ENCODE results near the gene TPCN2. TPM values are rescaled to one million over a fixed set of nuclear protein-coding genes. Genes with fewer than 3 reads are reported as not detected.

TPCN2 gene
- total RNA-seq, 1 donor from 2014 or later = 19.1 TPM

- intact Hi-C loops (cut with micrococcal nuclease) = no loop called here
- no peaks in the 10 kb centered on the region for H3K27me3 Mint-ChIP-seq (ENCODE audit: low read depth)
- H3K4me1 Mint-ChIP-seq (ENCODE audit: low read depth) = peaks cover 6% of the 10 kb centered on the region
- no peak overlapping the region for H3K27ac Mint-ChIP-seq
- no peak for DNase-seq (ENCODE audit: low spot score)
- no peak overlapping the region for H3K4me3 Mint-ChIP-seq (ENCODE audit: low read depth)
- no peaks in the 10 kb centered on the region for H3K36me3 Mint-ChIP-seq (ENCODE audit: low read depth)
- H3K9me3 Mint-ChIP-seq = no peaks in the 10 kb centered on the region
These were observed 12.8 kb upstream of the TPCN2 start for GRCh38 chr11:69035946-69036340.

GRCh38 chr11:69037074-69037473, 11.7 kb upstream of the TPCN2 start:
- intact Hi-C loops (cut with micrococcal nuclease) = no loop called here
- H3K9me3 Mint-ChIP-seq = no peaks in the 10 kb centered on the region
- no peaks in the 10 kb centered on the region for H3K36me3 Mint-ChIP-seq (ENCODE audit: low read depth)
- no peak overlapping the region for H3K4me3 Mint-ChIP-seq (ENCODE audit: low read depth)
- H3K4me1 Mint-ChIP-seq (ENCODE audit: low read depth) = peaks cover 10% of the 10 kb centered on the region
- no peak overlapping the region for H3K27ac Mint-ChIP-seq
- no peaks in the 10 kb centered on the region for H3K27me3 Mint-ChIP-seq (ENCODE audit: low read depth)
- DNase-seq (ENCODE audit: low spot score) = no peak

- H3K4me1 Mint-ChIP-seq (ENCODE audit: low read depth) = peaks cover 10% of the 10 kb centered on the region
- DNase-seq (ENCODE audit: low spot score) = no peak
- intact Hi-C loops (cut with micrococcal nuclease) = no loop called here
- no peaks in the 10 kb centered on the region for H3K36me3 Mint-ChIP-seq (ENCODE audit: low read depth)
- H3K4me3 Mint-ChIP-seq (ENCODE audit: low read depth) = no peak overlapping the region
- peaks cover under 1% of the 10 kb centered on the region for H3K27me3 Mint-ChIP-seq (ENCODE audit: low read depth)
- no peaks in the 10 kb centered on the region for H3K9me3 Mint-ChIP-seq
- no peak overlapping the region for H3K27ac Mint-ChIP-seq
These were observed 11.2 kb upstream of the TPCN2 start for GRCh38 chr11:69037544-69037943.

- no peak overlapping the region for H3K27ac Mint-ChIP-seq
- no peaks in the 10 kb centered on the region for H3K9me3 Mint-ChIP-seq
- H3K27me3 Mint-ChIP-seq (ENCODE audit: low read depth) = peaks cover 6% of the 10 kb centered on the region
- H3K4me3 Mint-ChIP-seq (ENCODE audit: low read depth) = no peak overlapping the region
- DNase-seq (ENCODE audit: low spot score) = no peak
- intact Hi-C loops (cut with micrococcal nuclease) = no loop called here
- no peaks in the 10 kb centered on the region for H3K36me3 Mint-ChIP-seq (ENCODE audit: low read depth)
- peaks cover 10% of the 10 kb centered on the region for H3K4me1 Mint-ChIP-seq (ENCODE audit: low read depth)
These were observed 9.2 kb upstream of the TPCN2 start for GRCh38 chr11:69039501-69039900.

GRCh38 chr11:69040051-69040450, 8.7 kb upstream of the TPCN2 start:
- intact Hi-C loops (cut with micrococcal nuclease) = no loop called here
- Mint-ChIP-seq H3K27me3 (ENCODE audit: low read depth) (peaks cover 7% of the 10 kb centered on the region), H3K4me1 (ENCODE audit: low read depth) (peaks cover 10% of the 10 kb centered on the region), H3K9me3 (no peaks in the 10 kb centered on the region), H3K36me3 (ENCODE audit: low read depth) (no peaks in the 10 kb centered on the region), H3K4me3 (ENCODE audit: low read depth) (no peak overlapping the region), H3K27ac (no peak overlapping the region)
- no peak for DNase-seq (ENCODE audit: low spot score)

GRCh38 chr11:69040581-69041260, 8.0 kb upstream of the TPCN2 start:
- H3K4me3 Mint-ChIP-seq (ENCODE audit: low read depth) = no peak overlapping the region
- no peaks in the 10 kb centered on the region for H3K36me3 Mint-ChIP-seq (ENCODE audit: low read depth)
- H3K27me3 Mint-ChIP-seq (ENCODE audit: low read depth) = peaks cover 8% of the 10 kb centered on the region
- intact Hi-C loops (cut with micrococcal nuclease) = no loop called here
- no peak overlapping the region for H3K27ac Mint-ChIP-seq
- no peaks in the 10 kb centered on the region for H3K9me3 Mint-ChIP-seq
- DNase-seq (ENCODE audit: low spot score) = no peak
- H3K4me1 Mint-ChIP-seq (ENCODE audit: low read depth) = peaks cover 10% of the 10 kb centered on the region

- DNase-seq (ENCODE audit: low spot score) = no peak
- no peak overlapping the region for H3K4me3 Mint-ChIP-seq (ENCODE audit: low read depth)
- peaks cover 15% of the 10 kb centered on the region for H3K27me3 Mint-ChIP-seq (ENCODE audit: low read depth)
- H3K27ac Mint-ChIP-seq = no peak overlapping the region
- H3K9me3 Mint-ChIP-seq = no peaks in the 10 kb centered on the region
- H3K36me3 Mint-ChIP-seq (ENCODE audit: low read depth) = no peaks in the 10 kb centered on the region
- peaks cover 10% of the 10 kb centered on the region for H3K4me1 Mint-ChIP-seq (ENCODE audit: low read depth)
- intact Hi-C loops (cut with micrococcal nuclease) = no loop called here
These were observed 7.2 kb upstream of the TPCN2 start for GRCh38 chr11:69041516-69041915.

GRCh38 chr11:69044111-69045013, 4.4 kb upstream of the TPCN2 start:
- peaks cover 17% of the 10 kb centered on the region for H3K4me1 Mint-ChIP-seq (ENCODE audit: low read depth)
- no peak overlapping the region for H3K4me3 Mint-ChIP-seq (ENCODE audit: low read depth)
- DNase-seq (ENCODE audit: low spot score) = no peak
- intact Hi-C loops (cut with micrococcal nuclease) = no loop called here
- no peaks in the 10 kb centered on the region for H3K9me3 Mint-ChIP-seq
- H3K27ac Mint-ChIP-seq = no peak overlapping the region
- peaks cover 20% of the 10 kb centered on the region for H3K27me3 Mint-ChIP-seq (ENCODE audit: low read depth)
- no peaks in the 10 kb centered on the region for H3K36me3 Mint-ChIP-seq (ENCODE audit: low read depth)

GRCh38 chr11:69048031-69048693, 570 bp upstream of the TPCN2 start:
- H3K27me3 Mint-ChIP-seq (ENCODE audit: low read depth) = peaks cover 18% of the 10 kb centered on the region
- intact Hi-C loops (cut with micrococcal nuclease) = loop anchor here (1.0 kb wide), 1 partner anchor 209 kb away; no protein-coding TSS in a partner anchor
- peak overlapping the region; percentile 79 for H3K27ac Mint-ChIP-seq
- no peaks in the 10 kb centered on the region for H3K9me3 Mint-ChIP-seq
- H3K4me1 Mint-ChIP-seq (ENCODE audit: low read depth) = peaks cover 14% of the 10 kb centered on the region
- no peak for DNase-seq (ENCODE audit: low spot score)
- no peaks in the 10 kb centered on the region for H3K36me3 Mint-ChIP-seq (ENCODE audit: low read depth)
- H3K4me3 Mint-ChIP-seq (ENCODE audit: low read depth) = peak overlapping the region; percentile 75

GRCh38 chr11:69049490-69049867, 747 bp downstream of the TPCN2 start:
- Mint-ChIP-seq H3K27me3 (ENCODE audit: low read depth) (peaks cover 15% of the 10 kb centered on the region), H3K9me3 (no peaks in the 10 kb centered on the region), H3K4me3 (ENCODE audit: low read depth) (peak overlapping the region; percentile 78), H3K4me1 (ENCODE audit: low read depth) (peaks cover 14% of the 10 kb centered on the region), H3K27ac (peak overlapping the region; percentile 69), H3K36me3 (ENCODE audit: low read depth) (no peaks in the 10 kb centered on the region)
- DNase-seq (ENCODE audit: low spot score) = no peak
- intact Hi-C loops (cut with micrococcal nuclease) = no loop called here

GRCh38 chr11:69050592-69051380, 2.1 kb downstream of the TPCN2 start:
- no peak for DNase-seq (ENCODE audit: low spot score)
- Mint-ChIP-seq H3K9me3 (no peaks in the 10 kb centered on the region), H3K4me3 (ENCODE audit: low read depth) (peak overlapping the region; percentile 37), H3K4me1 (ENCODE audit: low read depth) (peaks cover 14% of the 10 kb centered on the region), H3K27ac (no peak overlapping the region), H3K36me3 (ENCODE audit: low read depth) (no peaks in the 10 kb centered on the region), H3K27me3 (ENCODE audit: low read depth) (peaks cover 11% of the 10 kb centered on the region)
- intact Hi-C loops (cut with micrococcal nuclease) = no loop called here

All from activated T-helper 2 cell treated with anti-CD3 and anti-CD28 coated beads, Interferon-gamma antibody, Interleukin-2, Interleukin-4, amounts not matched to agents 10 μg/mL and 5 μg/mL and 100 μg/mL, durations not matched to agents 14 hours and 24 hours and 36 hours (primary cell).